Mammary microvascular endothelial cell (primary cell): ENCODE data around the gene BRMS1. TPM values are rescaled to one million over a fixed set of nuclear protein-coding genes. Genes with fewer than 3 reads are reported as not detected.

ENCODE experiments used
- total RNA-seq: library from RNA; depleted of rRNA; stranded (reverse); fragments of >200 nt; gene quantifications from 2 replicates; pipeline ENCODE4 v1.2.3, GENCODE V29; 2015

BRMS1 gene
- total RNA-seq = 88.5 and 93.7 TPM in 2 replicates

GRCh38 chr11:66344550-66345315 lies at the start of gene BRMS1:
Gene BRMS1 (minus strand): TSS chr11:66345104. CDS start chr11:66342234, 2,870 bp downstream.

GRCh38 chr11:66371627-66372415 lies 26.9 kb upstream of the BRMS1 start, which contains the start of gene SLC29A2:
Gene SLC29A2 (minus strand): TSS chr11:66371760. CDS start chr11:66371591, 169 bp downstream.

GRCh38 chr11:66347425-66348276 lies 2.7 kb upstream of the BRMS1 start, which contains the start of gene B4GAT1:
Gene B4GAT1 (minus strand): TSS chr11:66347629. CDS start chr11:66347545, 84 bp downstream.

GRCh38 chr11:66336234-66337102 lies 8.4 kb downstream of the BRMS1 start, which contains the start of gene RIN1:
Gene RIN1 (minus strand): TSS chr11:66336434. CDS start chr11:66336402, 32 bp downstream.

GRCh38 chr11:66316849-66317251 lies 28.1 kb downstream of the BRMS1 start, which contains the start of gene CD248:
Gene CD248 (minus strand): TSS chr11:66317044. CDS start chr11:66317027, 17 bp downstream.

GRCh38 chr11:66291706-66292542 lies 53.0 kb downstream of the BRMS1 start, which contains the start of gene TMEM151A:
Gene TMEM151A (plus strand): TSS chr11:66291894. CDS start chr11:66292014, 120 bp downstream.

GRCh38 chr11:66288671-66289547 lies 56.0 kb downstream of the BRMS1 start, which contains the start of gene YIF1A:
Gene YIF1A (minus strand): TSS chr11:66289143. CDS start chr11:66288985, 158 bp downstream.

Other genes with a start within 250 kb of the BRMS1 start
- 15.7 and 17.4 TPM in 2 replicates for gene KLC2, start 87.4 kb downstream of the BRMS1 start, total RNA-seq
- gene RAB1B, start 76.5 kb downstream of the BRMS1 start, total RNA-seq = 170 and 183 TPM in 2 replicates
- gene CNIH2, start 66.9 kb downstream of the BRMS1 start, total RNA-seq = not detected in 2 replicates
- 108 and 132 TPM in 2 replicates for gene YIF1A, start 56.0 kb downstream of the BRMS1 start, total RNA-seq
- under 0.01 TPM in 1 of 2 replicates, not detected in the other for gene TMEM151A, start 53.2 kb downstream of the BRMS1 start, total RNA-seq
- gene CD248, start 28.1 kb downstream of the BRMS1 start, total RNA-seq = 0.07 and 0.25 TPM in 2 replicates
- 11.2 and 17.5 TPM in 2 replicates for gene RIN1, start 8.7 kb downstream of the BRMS1 start, total RNA-seq
- 23.2 and 23.9 TPM in 2 replicates for gene B4GAT1, start 2.5 kb upstream of the BRMS1 start, total RNA-seq
- gene SLC29A2, start 26.7 kb upstream of the BRMS1 start, total RNA-seq = 0.13 and 0.30 TPM in 2 replicates
- gene NPAS4, start 75.9 kb upstream of the BRMS1 start, total RNA-seq = not detected in 2 replicates
- gene MRPL11, start 93.7 kb upstream of the BRMS1 start, total RNA-seq = 88.5 and 94.8 TPM in 2 replicates
- 3.9 and 6.1 TPM in 2 replicates for gene PELI3, start 121.8 kb upstream of the BRMS1 start, total RNA-seq
- 78.1 and 88.9 TPM in 2 replicates for gene DPP3, start 135.3 kb upstream of the BRMS1 start, total RNA-seq
- 15.7 and 17.3 TPM in 2 replicates for gene BBS1, start 165.5 kb upstream of the BRMS1 start, total RNA-seq
- 21.1 and 25.0 TPM in 2 replicates for gene ZDHHC24, start 200.9 kb upstream of the BRMS1 start, total RNA-seq
- not detected in 2 replicates for gene ACTN3, start 201.8 kb upstream of the BRMS1 start, total RNA-seq
- 7.4 and 8.3 TPM in 2 replicates for gene CTSF, start 223.5 kb upstream of the BRMS1 start, total RNA-seq
- 0.05 TPM in 1 of 2 replicates, not detected in the other for gene CCDC87, start 248.0 kb upstream of the BRMS1 start, total RNA-seq
- gene CCS, start 248.1 kb upstream of the BRMS1 start, total RNA-seq = 14.0 and 23.7 TPM in 2 replicates